Measurements from ENCODE around the gene HADHA. TPM values are rescaled to one million over a fixed set of nuclear protein-coding genes. Genes with fewer than 3 reads are reported as not detected.
A peak's percentile ranks its signal among the peaks of the same experiment; 100 is the strongest.

Gene HADHA
- total RNA-seq, 1 experiment from 2014 or later: 168 TPM

- Histone ChIP-seq H3K4me3 (no peak overlapping the region), H3K27me3 (no peaks in the 10 kb centered on the region), H3K36me3 (no peaks in the 10 kb centered on the region), H3K27ac (no peak overlapping the region), H3K9me3 (replicated peaks) (no peaks in the 10 kb centered on the region), H3K4me1 (no peaks in the 10 kb centered on the region)
- no peak for DNase-seq
Measured at GRCh38 chr2:26178746-26179436, 65.5 kb downstream of the HADHA start.

- DNase-seq: no peak
- Histone ChIP-seq H3K9me3 (replicated peaks) (no peaks in the 10 kb centered on the region), H3K4me3 (no peak overlapping the region), H3K36me3 (no peaks in the 10 kb centered on the region), H3K4me1 (no peaks in the 10 kb centered on the region), H3K27me3 (no peaks in the 10 kb centered on the region), H3K27ac (no peak overlapping the region)
Measured at GRCh38 chr2:26178246-26178645, 66.2 kb downstream of the HADHA start.

- Histone ChIP-seq H3K4me3 (no peak overlapping the region), H3K36me3 (no peaks in the 10 kb centered on the region), H3K27ac (no peak overlapping the region), H3K4me1 (no peaks in the 10 kb centered on the region), H3K27me3 (no peaks in the 10 kb centered on the region), H3K9me3 (replicated peaks) (no peaks in the 10 kb centered on the region)
- DNase-seq: no peak
Measured at GRCh38 chr2:26177122-26177521, 67.3 kb downstream of the HADHA start.

- no peak overlapping the region for H3K27ac ChIP-seq
- no peaks in the 10 kb centered on the region for H3K27me3 ChIP-seq
- no peaks in the 10 kb centered on the region for H3K4me1 ChIP-seq
- no peaks in the 10 kb centered on the region for H3K36me3 ChIP-seq
- no peak overlapping the region for H3K4me3 ChIP-seq
- no peaks in the 10 kb centered on the region for H3K9me3 ChIP-seq (replicated peaks)
- no peak for DNase-seq
Measured at GRCh38 chr2:26176279-26176615, 68.2 kb downstream of the HADHA start.

- Histone ChIP-seq H3K4me3 (no peak overlapping the region), H3K9me3 (replicated peaks) (no peaks in the 10 kb centered on the region), H3K4me1 (no peaks in the 10 kb centered on the region), H3K27ac (no peak overlapping the region), H3K36me3 (no peaks in the 10 kb centered on the region), H3K27me3 (no peaks in the 10 kb centered on the region)
- DNase-seq: no peak
Measured at GRCh38 chr2:26175466-26176278, 68.8 kb downstream of the HADHA start.

- H3K36me3 ChIP-seq: no peaks in the 10 kb centered on the region
- H3K27ac ChIP-seq: no peak overlapping the region
- DNase-seq: peak in 1 of 2 experiments; percentile 27
- no peaks in the 10 kb centered on the region; the same call in 1 of the 2 replicates for H3K27me3 ChIP-seq
- H3K9me3 ChIP-seq (replicated peaks): no peaks in the 10 kb centered on the region
- H3K4me1 ChIP-seq: no peaks in the 10 kb centered on the region
- H3K4me3 ChIP-seq: no peak overlapping the region
Measured at GRCh38 chr2:26174691-26175465, 69.6 kb downstream of the HADHA start.

- Histone ChIP-seq H3K4me3 (peak overlapping the region; percentile 73), H3K9me3 (replicated peaks) (no peaks in the 10 kb centered on the region), H3K27ac (no peak overlapping the region), H3K4me1 (no peaks in the 10 kb centered on the region), H3K27me3 (peaks cover 2% of the 10 kb centered on the region; the same call in 1 of the 2 replicates), H3K36me3 (no peaks in the 10 kb centered on the region)
- no peak for DNase-seq
Measured at GRCh38 chr2:26173776-26174482, 70.5 kb downstream of the HADHA start.

- peak in 1 of 2 experiments; percentile 26 for DNase-seq
- H3K36me3 ChIP-seq: no peaks in the 10 kb centered on the region
- no peaks in the 10 kb centered on the region for H3K4me1 ChIP-seq
- no peaks in the 10 kb centered on the region for H3K9me3 ChIP-seq (replicated peaks)
- peaks cover 2% of the 10 kb centered on the region; the same call in 1 of the 2 replicates for H3K27me3 ChIP-seq
- peak within 1 kb of the TSS; percentile 73 for H3K4me3 ChIP-seq
- H3K27ac ChIP-seq: no peak within 1 kb of the TSS
Measured at GRCh38 chr2:26172871-26173775, 71.3 kb downstream of the HADHA start, which contains the start of gene GAREM2. GAREM2 (plus strand) TSS chr2:26173088; CDS start chr2:26173221, 133 bp downstream.

- peaks cover 2% of the 10 kb centered on the region; the same call in 1 of the 2 replicates for H3K27me3 ChIP-seq
- H3K9me3 ChIP-seq (replicated peaks): no peaks in the 10 kb centered on the region
- H3K27ac ChIP-seq: no peak overlapping the region
- DNase-seq: peak in 1 of 2 experiments; percentile 30
- no peaks in the 10 kb centered on the region for H3K4me1 ChIP-seq
- H3K4me3 ChIP-seq: peak overlapping the region; percentile 40
- H3K36me3 ChIP-seq: no peaks in the 10 kb centered on the region
Measured at GRCh38 chr2:26172189-26172870, 72.1 kb downstream of the HADHA start.

- peaks cover 2% of the 10 kb centered on the region; the same call in 1 of the 2 replicates for H3K27me3 ChIP-seq
- H3K27ac ChIP-seq: no peak overlapping the region
- DNase-seq: no peak
- H3K4me1 ChIP-seq: no peaks in the 10 kb centered on the region
- no peak overlapping the region for H3K4me3 ChIP-seq
- no peaks in the 10 kb centered on the region for H3K36me3 ChIP-seq
- H3K9me3 ChIP-seq (replicated peaks): no peaks in the 10 kb centered on the region
Measured at GRCh38 chr2:26170795-26171194, 73.6 kb downstream of the HADHA start.

- DNase-seq: no peak
- Histone ChIP-seq H3K4me3 (no peak overlapping the region), H3K9me3 (replicated peaks) (no peaks in the 10 kb centered on the region), H3K27me3 (peaks cover 2% of the 10 kb centered on the region; the same call in 1 of the 2 replicates), H3K36me3 (no peaks in the 10 kb centered on the region), H3K4me1 (no peaks in the 10 kb centered on the region), H3K27ac (no peak overlapping the region)
Measured at GRCh38 chr2:26169681-26170414, 74.6 kb downstream of the HADHA start.

- H3K27me3 ChIP-seq: peaks cover 2% of the 10 kb centered on the region; the same call in 1 of the 2 replicates
- DNase-seq: no peak
- H3K36me3 ChIP-seq: no peaks in the 10 kb centered on the region
- H3K27ac ChIP-seq: no peak overlapping the region
- no peaks in the 10 kb centered on the region for H3K9me3 ChIP-seq (replicated peaks)
- no peak overlapping the region for H3K4me3 ChIP-seq
- H3K4me1 ChIP-seq: no peaks in the 10 kb centered on the region
Measured at GRCh38 chr2:26169226-26169625, 75.2 kb downstream of the HADHA start.

Measured in SJCRH30 (cell line).